NCI-H2107 treated with DMSO at 0.1 percent for 48 hours (cell line): ENCODE results near the gene KLHL29.

Experiments
- DNase-seq: peaks from one replicate; lab custom pipeline; 2025; ENCODE audit not compliant: unreplicated experiment; lab: John Stamatoyannopoulos, UW

The KLHL29 gene

DNA sequence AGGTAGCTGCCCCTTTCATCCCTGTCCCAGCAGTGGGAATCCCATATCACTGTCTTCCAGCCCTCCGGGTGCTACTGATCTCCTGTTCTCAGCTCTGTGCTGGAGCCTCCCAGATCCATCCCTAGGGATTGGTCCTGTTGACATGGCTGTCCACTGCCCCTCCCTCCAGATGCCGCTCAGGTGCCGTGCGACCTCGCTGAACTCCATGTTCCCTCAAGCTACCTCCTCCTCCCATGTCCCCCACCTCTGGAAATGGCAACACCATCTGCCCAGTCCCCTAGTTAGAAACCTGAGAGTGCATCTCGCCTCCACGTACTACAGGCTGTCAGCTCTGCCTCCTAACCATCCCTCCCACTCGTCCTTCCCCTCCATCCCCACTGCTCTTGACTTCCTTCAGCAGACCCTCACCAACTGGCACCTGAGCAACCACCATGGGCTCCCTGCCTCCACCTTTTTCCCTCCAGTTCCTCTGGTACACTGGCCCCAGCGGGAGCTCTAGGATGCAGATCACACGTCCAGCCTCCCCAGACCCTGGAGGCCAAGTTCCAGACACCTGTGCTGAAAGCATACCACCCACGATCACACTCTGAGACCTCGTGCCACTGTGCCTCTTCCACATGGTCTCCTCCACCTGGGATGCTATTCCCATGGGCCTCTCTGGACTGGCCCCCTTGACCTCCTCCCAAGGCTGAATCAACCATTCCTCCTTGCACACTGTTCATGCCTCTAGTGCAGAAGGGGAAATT is 106.8 kb downstream of the KLHL29 start:
- no peak for DNase-seq

DNA sequence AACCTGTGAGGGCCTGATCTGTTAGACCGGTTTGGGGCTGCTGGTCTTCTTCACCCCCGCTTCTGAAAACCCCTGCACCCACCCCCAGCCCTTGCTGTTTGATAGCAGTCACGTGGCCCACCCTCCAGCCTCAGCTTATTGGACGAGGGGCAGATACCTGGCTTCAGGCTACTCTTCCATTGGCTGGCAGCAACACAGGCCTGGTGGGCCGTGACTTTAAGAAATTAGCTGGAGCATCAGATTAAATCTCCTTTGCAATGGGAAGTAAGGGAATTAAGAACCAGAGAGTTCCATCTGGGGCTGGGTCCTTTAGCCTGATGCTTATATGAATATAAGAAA is 107.3 kb downstream of the KLHL29 start:
- no peak for DNase-seq

DNA sequence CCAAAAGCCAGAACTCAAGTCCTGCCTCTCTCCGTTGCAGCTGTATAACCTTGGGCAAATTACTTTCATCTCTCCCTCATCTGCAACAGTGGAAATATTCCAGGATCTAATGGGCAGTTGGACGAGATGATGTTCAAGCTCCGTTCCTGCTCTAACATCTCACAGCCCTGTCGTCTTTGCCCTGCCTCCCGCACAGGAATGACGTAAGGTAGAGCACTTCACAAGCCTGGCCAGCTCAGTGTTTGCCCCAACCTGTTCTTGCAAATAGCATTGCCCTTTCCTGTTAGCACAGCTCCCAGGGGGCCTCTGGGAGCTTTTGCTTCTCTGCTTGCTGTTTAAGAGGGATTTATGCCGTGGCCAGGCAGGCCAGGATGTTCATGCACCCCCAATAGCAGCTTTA is 107.9 kb downstream of the KLHL29 start:
- no peak for DNase-seq

DNA sequence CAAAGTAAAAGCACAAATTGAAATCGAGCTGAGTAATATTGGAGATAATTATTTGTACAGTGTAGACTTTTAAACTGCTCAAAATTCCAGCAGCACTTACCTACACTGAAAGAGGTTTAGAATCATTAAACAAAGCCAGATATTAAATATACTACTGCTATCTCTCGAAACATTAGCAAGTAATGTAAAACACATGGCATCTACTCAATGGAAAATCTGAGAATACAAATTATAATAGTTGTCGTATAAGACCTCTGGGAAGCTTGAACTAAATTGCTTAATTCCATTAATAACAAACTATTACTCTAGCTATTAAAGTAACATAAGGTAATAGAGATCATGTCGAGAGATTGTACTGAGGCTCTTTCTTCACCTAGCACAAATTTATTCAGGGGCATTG is 108.9 kb downstream of the KLHL29 start:
- no peak for DNase-seq

DNA sequence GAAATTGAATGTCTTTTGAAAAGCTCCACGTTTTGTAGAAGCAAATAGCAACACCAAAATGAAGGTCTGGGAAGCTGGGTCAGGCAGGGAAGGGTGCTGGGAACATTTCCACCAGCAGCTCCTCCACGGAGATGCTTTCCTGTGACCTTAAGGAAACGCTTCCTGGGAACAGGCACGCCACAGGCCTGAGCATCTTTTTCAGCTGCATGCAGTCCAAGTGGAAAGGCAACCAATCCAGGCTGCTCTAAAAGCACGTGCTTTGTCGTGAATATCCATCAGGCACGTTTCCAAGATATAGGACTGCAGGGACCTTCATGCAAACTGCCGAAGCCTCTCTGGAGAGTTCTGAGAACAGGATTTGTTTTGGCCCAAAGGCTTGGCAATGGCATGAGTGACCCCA is 109.3 kb downstream of the KLHL29 start:
- DNase-seq, result no peak

DNA sequence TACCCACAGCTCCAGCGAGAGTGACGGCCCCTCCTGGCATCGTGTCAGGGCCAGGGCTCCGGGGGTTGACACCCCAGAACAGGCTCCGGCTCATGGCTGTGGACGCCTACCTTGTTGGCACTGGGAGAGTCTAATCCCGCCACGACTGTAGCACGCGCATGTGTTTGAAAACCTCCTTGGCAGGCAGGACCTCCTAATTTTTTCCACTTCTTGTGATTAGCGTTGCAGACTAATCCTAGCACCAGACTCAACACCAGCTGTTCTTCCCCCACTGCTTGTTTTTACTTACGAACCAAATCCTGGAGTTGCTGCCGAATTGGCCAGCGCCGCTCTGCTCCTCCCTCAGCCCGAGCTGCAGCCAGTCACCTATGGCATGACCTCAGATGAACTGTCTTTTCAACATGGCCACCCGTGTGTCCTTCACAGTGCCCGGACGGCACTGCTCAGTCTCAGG is 110.7 kb downstream of the KLHL29 start:
- DNase-seq, result no peak

DNA sequence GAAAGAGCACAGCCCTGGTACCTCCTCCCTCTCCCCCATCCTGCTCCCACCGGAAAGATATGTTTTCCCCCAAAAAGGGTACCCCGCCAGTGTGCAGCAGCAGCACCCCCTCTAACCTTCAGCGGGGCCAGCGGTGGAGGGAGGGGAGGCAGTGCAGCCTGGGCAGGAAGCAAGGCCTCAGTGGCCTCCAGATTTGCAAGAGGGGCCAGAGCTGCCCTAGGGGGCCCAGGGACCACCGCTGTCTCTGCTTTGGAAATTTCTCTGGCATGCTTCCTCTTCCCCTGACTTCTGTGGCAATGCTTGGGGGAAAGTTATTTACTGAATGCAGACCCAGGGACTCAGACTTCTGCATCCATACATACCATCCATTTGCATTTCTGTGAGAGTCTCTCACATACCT is 111.5 kb downstream of the KLHL29 start:
- no peak for DNase-seq

DNA sequence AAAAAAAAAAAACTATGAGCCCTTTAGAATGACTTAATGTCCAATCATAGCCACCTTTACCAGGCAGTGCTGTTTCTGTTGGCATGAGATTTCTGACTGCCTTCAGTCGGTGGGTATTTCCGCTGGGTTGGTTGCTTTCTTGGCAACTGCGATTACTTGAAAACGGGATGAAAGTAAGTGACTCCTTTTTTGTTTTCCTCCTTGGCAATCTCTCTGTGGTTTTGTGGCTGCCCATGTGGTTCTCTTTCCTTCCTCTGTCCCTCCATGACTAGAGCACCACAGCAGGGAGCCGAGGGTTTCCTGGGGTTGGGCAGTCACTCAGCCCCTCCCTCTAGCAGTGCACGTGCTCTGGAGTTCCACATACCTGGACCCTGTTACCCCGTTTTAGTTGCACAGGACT is 112.1 kb downstream of the KLHL29 start:
- peak; percentile 24 for DNase-seq

DNA sequence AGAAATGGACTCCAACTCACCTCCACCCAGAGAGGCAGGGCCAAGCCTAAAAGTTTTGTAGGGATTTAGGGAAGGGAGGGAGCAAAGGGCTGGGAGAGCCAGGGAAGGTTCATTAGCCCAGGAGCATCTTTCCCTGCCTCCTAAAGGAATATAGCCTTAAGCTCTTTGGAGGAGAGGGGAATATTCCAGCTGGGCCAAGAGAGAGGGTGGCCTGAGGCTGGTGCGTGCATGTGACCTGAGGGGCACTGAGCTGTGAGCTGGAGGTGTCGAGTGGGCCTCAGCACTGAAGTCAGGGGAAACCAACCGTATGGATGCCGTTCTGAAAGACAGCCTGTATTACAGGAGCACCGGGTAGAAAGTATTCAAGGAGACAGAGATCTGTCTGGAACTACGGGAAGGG is 112.6 kb downstream of the KLHL29 start:
- DNase-seq, result no peak

DNA sequence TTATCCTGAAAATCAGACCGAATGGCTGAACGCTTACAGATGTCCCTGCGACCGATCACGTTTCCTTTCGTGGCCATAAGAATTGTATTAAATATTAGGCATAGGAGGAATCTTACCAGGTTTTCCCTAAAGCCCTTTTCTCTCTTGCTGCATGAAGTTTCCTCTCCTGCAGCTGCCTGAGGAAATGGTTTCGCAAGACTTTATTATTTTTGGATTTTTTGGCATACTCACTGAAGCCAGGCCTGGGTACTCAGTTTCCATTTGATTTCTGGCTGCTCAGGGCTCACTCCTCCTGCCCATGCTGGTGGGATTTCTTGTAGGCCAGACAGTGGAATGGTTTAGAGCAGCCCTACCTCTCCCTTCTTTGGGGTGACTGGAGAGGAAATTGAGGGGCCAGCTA is 114.0 kb downstream of the KLHL29 start:
- no peak for DNase-seq

DNA sequence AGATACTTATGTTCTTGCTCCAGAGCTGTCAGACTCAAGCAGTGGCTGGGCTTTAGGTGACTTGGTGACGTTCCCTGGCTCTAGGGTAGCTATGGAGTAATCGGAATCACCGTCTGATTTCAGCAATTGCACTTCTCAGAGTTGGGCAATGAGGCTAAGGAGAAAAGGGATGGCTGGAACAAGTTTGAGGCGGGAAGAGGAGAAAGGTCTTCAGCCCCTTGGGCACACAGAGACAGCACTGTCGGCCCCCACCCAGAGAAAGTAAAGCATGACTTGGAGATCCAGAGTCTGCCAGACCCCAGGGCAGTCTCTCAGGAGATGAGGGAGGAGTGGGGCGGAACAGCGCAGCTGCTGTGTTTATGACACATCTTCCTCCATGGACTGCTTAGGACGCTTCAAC is 114.5 kb downstream of the KLHL29 start:
- no peak for DNase-seq

DNA sequence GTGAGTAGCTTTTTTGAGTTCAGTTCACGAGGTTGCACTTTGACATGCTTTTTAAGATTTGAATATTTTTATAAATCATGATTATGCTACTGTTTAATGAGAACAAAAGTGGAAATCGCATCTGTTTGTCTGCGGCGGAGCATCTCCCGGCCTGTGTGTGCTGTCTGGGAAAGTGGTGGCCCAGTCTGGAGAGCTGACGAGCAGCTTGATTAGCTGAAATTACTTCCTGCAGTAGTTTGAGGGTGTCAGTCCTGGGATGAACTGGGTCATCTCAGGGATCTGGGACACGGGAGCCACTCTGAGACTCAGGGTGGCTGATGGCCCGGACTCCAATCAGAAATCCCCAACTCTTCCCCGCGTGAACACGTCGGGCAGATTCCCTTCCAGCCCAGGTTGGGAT is 115.9 kb downstream of the KLHL29 start:
- no peak for DNase-seq

DNA sequence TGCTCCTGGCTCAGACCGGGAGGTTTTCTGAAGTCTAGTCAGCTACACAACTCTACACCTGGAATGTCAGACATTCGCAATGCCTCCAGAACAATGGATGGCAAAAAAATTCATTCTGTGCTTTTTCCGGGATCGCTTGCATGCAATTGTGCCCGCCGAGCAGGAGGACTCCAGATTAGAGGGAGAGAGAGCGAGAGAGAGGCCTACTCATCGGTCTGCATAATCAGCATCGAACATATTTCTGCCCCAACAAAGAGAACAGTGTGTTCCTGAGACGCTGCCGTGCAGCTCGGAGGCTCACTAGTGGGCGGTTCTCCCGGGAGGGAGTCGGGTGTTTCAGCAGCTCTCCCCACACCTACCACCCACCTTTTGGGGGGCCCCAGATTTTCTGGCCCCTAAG is 117.1 kb downstream of the KLHL29 start:
- no peak for DNase-seq

DNA sequence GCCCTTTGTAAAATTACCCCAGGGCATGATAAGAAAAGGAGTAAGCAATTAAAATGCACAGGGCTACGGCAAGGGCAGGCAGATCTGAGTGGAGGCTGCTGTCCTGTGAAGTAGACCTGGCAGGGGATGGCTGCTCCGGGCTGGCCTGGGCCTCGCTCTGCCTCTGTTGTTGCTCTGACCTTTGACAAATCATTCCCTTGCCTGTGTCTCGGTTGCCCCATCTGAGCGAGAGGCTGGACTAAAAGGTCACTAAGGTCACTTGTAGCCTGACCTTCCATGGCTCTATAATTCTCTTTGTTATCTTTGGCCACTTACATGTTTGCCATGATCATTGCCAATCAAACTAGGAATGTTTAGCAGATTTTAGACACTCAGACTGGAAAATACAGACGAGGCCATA is 118.1 kb downstream of the KLHL29 start:
- DNase-seq, result no peak

DNA sequence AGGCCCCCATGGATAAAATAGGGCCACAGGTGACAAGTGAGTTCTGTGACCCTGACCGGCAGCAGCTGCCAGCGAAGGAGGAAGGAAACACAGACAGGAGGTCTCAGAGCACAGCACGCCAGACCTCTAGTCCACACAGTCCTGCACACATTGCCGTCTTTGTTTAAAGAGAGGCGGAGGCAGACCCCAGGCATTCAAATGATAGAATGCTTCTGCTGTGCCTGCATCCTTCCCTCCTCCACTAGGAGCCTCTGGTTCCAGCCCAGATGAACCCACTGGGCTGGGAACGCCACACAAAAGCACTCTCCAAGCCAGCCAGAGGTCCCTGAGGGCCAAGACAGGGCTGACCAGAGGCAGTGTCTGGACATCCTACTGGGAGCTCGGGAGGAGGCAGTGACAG is 118.7 kb downstream of the KLHL29 start:
- DNase-seq, result no peak

DNA sequence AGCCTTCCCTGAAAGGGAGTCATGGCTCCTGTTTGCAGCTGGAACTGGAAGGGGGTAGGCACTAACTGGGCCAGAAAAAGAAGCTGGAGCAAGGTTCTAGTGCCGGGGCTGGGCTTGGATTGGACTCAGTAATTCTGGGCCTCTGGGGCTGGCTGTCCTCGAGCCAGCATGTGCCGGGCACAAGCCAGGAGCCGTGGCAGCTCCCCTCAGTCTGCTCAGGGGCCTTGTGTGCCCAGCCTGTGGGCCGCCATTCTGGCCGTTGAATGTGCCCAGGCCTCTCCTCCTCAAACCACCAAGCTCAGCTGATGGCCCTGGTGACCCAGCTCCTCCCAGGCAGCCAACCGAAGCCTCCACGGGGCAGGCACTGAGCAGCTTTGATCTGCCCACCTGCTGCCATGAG is 119.6 kb downstream of the KLHL29 start:
- no peak for DNase-seq

DNA sequence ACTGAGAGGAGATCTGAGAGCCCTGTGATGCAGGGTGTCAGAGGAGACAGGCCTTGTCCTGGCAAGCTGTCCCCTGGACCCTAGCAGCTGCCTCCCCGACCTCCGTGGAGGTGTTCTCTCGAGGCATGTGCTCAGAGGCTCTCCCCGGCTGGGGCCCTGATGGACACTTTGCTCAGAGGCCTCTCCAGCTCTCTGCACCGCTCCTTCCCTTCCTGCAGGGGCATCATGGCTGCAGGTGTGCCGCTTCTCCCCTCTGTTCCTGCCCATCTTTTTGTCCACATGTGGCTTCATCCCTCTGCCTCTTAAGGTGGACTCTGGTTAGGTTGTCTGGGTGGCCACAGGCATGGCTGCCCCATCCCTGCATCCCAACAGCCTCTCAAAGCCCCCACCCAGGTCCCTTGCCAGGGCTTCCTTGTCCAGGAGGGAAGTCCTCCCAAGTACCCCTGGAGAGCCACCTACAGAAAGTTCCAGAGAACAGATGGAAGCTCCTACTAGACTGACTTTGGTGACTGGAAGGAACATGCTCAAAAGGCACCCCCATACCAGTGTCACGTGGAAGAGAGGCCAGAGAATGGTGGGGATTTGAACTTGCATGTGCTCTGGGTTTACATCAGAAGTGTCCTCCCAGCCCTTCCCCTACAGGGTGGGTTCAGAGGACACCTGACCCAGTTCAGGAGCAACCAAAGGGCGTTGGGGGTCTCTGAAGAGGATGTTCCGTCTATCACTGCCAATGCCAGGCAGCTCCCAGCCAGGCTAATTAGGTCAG is 120.4 kb downstream of the KLHL29 start:
- no peak for DNase-seq

DNA sequence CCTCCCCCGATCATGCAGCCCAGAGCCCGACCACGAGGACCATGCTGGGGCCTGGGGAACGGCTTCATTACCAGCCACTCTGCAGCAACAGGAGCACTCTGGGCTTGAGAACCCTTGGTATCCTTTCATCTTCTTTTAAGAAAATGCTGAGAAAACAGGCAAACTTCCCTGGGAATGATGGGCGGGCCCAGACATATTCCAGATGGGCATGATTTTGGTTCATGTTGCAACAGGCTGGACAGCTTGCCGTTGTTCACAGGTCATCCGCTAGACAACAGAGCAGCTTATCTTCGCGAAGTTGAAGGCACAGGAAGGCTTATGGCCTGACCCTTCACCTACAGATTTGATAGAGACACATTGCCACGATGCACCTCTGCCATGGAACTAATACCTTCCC is 121.0 kb downstream of the KLHL29 start:
- DNase-seq, result no peak

DNA sequence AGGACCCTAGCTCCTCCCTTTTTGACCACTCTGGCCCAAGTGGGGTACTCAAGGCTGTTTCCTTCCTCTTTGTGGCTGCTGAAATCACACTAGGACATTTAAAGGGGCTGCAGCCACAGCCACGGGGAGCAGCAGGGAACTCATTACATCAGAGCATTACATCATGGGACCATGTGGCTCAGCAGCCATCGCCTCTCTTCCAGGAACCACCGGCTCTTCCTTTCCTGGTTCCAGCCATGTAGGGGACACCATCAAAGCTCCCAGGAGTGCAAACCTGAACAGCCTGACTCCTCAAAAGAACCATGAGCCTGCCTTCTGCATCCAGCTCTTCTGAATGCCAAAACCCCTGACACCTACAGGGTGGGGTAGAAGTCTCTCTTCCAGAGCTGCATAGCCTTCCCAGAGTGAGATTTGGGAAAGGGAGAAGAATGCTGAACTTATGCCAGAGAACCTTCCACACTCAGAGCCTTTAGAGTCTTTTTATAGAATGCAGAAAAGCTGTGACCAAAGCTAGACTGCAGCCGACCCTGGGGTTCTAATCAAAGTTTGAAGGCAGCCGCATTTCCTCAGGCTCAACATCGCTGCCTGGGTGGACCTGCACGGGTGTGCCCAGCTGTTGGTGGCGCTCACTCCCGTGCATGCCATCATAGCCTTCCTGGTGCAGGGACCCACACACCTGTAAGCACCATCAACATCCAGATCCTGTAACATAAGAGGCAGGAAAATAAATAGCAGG is 121.7 kb downstream of the KLHL29 start:
- no peak for DNase-seq

DNA sequence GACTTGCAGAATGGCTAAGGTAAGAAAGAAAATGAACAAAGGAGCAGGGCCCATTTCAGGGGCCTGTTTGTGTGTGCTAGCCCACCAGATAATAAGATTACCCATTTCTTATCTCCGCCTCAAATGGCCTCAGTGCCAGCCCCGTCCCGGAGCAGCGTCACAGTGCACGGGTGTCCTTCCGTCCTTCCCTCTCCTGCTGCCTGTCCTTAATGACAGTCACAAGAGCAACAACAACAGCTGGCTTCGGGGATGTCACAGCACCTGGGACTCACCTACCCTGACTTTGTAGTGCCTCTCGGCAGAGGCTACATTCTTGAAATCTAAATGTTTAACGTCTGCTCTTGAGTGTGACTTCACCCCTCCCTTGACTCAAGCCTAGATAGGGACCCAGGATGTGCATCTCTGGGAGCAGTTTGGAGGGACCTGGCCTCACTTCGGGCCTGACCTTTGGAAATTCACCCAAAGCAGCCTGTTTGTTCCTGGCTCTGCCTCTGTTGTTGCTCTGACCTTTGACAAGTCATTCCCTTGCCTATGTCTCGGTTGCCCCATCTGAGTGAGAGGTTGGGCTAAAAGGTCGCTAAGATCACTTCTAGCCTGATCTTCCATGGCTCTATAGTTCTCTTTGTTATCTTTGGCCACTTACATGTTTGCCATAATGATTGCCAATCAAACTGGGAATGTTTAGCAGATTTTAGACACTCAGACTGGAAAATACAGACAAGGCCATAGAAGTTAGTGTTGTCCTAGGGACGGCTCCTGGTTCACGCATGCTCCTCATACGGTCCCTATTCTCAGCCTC is 122.5 kb downstream of the KLHL29 start:
- no peak for DNase-seq

DNA sequence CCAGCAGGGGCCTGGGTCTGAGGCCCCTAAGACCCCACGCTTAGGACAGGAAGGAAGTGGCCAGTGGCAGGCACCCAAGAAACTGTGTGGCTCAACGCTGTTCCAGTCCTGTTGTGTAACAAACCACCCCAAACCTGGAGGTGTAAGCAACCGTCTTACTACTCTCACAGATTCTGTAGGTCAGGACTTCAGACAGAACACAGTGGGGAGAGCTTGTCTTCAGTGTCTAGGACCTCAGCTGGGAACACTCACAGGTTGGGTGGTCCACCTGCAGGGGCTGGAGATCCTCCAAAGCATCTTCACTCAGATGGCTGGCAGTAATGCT is 123.0 kb downstream of the KLHL29 start:
- no peak for DNase-seq
